NB4 (cell line): Measurements from ENCODE around the gene CAMTA1.

ENCODE experiments used
- MYC ChIP-seq: IDR thresholded peaks from 2 replicates; pipeline ENCODE4 v1.6.1; 2011; ENCODE audit warnings: low read depth, low read length
- POLR2A ChIP-seq: IDR thresholded peaks from 2 replicates; pipeline ENCODE4 v1.6.1; 2011; ENCODE audit warnings: mild to moderate bottlenecking; ENCODE audit not compliant: insufficient read length; ENCODE audit errors: extremely low read depth
- TF ChIP-seq, protein P1 (sequence below): IDR thresholded peaks from one replicate; pipeline ENCODE4 v1.5.1; 2012; ENCODE audit warnings: low read depth, low read length

DNA sequence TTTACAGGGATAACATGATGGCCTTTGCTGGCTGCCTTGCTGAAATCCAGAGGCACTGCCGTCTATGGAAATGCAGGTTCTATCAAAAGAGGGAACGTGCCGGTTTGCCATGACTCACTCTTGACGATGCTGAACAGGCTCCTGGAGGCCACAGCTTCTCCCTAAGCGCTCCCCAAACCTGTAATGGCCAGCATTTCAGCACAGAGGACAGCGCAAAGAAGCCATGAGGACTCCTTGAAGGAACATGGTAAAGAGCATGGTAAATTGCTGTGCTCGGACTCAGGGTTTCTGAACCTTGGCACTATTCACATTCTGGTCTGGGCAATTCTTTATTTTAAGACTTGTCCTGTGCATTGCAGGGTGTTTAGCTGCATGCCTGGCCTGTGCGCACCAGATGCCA, 217.5 kb downstream of the CAMTA1 start:
- TF ChIP-seq, protein P1, sequence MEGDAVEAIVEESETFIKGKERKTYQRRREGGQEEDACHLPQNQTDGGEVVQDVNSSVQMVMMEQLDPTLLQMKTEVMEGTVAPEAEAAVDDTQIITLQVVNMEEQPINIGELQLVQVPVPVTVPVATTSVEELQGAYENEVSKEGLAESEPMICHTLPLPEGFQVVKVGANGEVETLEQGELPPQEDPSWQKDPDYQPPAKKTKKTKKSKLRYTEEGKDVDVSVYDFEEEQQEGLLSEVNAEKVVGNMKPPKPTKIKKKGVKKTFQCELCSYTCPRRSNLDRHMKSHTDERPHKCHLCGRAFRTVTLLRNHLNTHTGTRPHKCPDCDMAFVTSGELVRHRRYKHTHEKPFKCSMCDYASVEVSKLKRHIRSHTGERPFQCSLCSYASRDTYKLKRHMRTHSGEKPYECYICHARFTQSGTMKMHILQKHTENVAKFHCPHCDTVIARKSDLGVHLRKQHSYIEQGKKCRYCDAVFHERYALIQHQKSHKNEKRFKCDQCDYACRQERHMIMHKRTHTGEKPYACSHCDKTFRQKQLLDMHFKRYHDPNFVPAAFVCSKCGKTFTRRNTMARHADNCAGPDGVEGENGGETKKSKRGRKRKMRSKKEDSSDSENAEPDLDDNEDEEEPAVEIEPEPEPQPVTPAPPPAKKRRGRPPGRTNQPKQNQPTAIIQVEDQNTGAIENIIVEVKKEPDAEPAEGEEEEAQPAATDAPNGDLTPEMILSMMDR: no peak
- TF ChIP-seq POLR2A (no peak), MYC (no peak)
